ENCODE results near the gene TVP23A. TPM values are rescaled to one million over a fixed set of nuclear protein-coding genes. Genes with fewer than 3 reads are reported as not detected.

TVP23A gene
- total RNA-seq, 6 experiments from 2014 or later = 0.06 to 0.22 (median 0.13) TPM; not detected in 1

DNA sequence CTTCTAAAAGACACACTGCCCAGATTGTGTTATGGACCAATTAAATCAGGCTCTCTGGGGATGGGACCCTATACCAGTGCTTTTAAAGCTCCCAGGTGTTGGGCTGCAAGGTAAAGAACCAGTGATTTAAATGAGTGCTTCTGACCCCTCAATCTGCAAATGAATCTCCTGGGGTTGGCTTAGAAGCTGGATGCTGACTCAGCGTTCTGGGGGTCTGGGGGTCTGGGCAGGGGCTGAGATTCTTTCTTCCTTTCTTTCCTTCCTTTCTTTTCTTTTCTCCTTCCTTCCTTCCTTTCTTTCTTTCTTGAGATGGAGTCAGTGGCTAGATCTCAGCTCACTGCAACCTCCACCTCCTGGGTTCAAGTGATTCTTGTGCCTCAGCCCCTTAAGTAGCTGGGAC, 2.0 kb upstream of the TVP23A start:
- TF ChIP-seq POLR2A (IDR thresholded peaks at IDR 0.05) = no peak
- TF ChIP-seq, protein P1, sequence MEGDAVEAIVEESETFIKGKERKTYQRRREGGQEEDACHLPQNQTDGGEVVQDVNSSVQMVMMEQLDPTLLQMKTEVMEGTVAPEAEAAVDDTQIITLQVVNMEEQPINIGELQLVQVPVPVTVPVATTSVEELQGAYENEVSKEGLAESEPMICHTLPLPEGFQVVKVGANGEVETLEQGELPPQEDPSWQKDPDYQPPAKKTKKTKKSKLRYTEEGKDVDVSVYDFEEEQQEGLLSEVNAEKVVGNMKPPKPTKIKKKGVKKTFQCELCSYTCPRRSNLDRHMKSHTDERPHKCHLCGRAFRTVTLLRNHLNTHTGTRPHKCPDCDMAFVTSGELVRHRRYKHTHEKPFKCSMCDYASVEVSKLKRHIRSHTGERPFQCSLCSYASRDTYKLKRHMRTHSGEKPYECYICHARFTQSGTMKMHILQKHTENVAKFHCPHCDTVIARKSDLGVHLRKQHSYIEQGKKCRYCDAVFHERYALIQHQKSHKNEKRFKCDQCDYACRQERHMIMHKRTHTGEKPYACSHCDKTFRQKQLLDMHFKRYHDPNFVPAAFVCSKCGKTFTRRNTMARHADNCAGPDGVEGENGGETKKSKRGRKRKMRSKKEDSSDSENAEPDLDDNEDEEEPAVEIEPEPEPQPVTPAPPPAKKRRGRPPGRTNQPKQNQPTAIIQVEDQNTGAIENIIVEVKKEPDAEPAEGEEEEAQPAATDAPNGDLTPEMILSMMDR (IDR thresholded peaks at IDR 0.05) = no peak
- Histone ChIP-seq H3K9me3 (no peaks in the 10 kb centered on the region), H3K4me1 (peaks cover 0 to 16% (median 0%) of the 10 kb centered on the region in 4 donors), H3K27ac (no peak overlapping the region), H3K36me3 (no peaks in the 10 kb centered on the region), H3K27me3 (no peaks in the 10 kb centered on the region), H3K4me3 (no peak overlapping the region)
- intact Hi-C loops (cut with DNase I) = no loop called here
- no peak for DNase-seq
- 14% methylated on average over 1 of the region's 1 CpG for WGBS (ENCODE audit: insufficient coverage, low coverage, low lambda C conversion rate, missing lambda C conversion rate)
- no peak for ATAC-seq

DNA sequence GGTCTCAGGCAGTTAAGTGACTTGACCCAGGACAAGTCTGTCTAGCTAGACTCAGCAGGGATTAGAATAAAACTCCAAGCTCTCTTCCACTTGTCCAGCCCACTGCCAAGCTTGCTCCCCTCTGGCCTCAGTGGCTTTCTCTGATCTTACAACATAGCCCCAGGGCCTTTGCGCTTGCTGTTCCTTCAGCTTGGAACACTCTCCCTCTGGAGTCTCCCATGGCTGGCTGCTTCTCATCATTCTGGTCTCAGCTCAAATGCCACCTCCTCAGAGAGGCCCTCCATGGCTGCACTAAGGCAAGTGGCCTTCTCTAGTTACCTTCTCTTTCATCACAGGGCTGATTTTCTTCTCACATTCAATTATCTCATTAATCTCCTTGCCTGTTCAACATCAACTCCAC, 1.1 kb downstream of the TVP23A start:
- no peak overlapping the region for H3K4me3 ChIP-seq
- TF ChIP-seq, protein P1 (IDR thresholded peaks at IDR 0.05) = no peak
- TF ChIP-seq POLR2A (IDR thresholded peaks at IDR 0.05) = no peak
- no CpG with 5 or more reads among the region's 1 CpG for WGBS (ENCODE audit: insufficient coverage, low coverage, low lambda C conversion rate, missing lambda C conversion rate)

DNA sequence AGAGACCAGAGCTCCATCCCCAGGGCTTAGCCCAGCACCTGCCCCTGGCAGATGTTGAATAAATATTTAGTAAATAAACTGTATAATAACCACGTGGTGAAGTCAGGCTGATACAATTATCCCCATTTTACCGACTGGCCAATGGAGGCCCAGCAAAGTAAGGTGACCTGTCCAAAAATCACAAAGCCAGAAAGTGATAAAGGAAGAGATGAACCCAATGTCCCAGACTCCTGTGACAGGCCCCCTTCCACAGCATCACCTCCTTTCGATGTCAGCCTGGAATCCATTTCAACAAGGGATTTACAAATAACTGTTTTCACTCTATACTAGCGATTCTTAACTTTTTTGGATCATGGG, 5.5 kb downstream of the TVP23A start:
- Histone ChIP-seq H3K4me3 (no peak overlapping the region), H3K36me3 (no peaks in the 10 kb centered on the region), H3K27me3 (no peaks in the 10 kb centered on the region), H3K27ac (no peak overlapping the region), H3K4me1 (no peaks in the 10 kb centered on the region), H3K9me3 (no peaks in the 10 kb centered on the region)
- intact Hi-C loops (cut with DNase I) = no loop called here
- no peak for DNase-seq
- 67% methylated on average over 4 of the region's 4 CpGs for WGBS (ENCODE audit: insufficient coverage, low coverage, low lambda C conversion rate, missing lambda C conversion rate)
- no peak for ATAC-seq
- no peak for TF ChIP-seq POLR2A (IDR thresholded peaks at IDR 0.05)
- TF ChIP-seq, protein P1 (IDR thresholded peaks at IDR 0.05) = no peak

More for the DNA sequence above, 1.1 kb downstream of the TVP23A start:
- DNase-seq (peak in 1 of 3 donors; percentile 7), ATAC-seq (no peak)
- Histone ChIP-seq H3K4me1 (peaks cover 0 to 6% (median 0%) of the 10 kb centered on the region in 4 donors), H3K36me3 (no peaks in the 10 kb centered on the region), H3K27me3 (no peaks in the 10 kb centered on the region), H3K9me3 (no peaks in the 10 kb centered on the region), H3K27ac (no peak overlapping the region)
- intact Hi-C loops (cut with DNase I) = no loop called here

DNA sequence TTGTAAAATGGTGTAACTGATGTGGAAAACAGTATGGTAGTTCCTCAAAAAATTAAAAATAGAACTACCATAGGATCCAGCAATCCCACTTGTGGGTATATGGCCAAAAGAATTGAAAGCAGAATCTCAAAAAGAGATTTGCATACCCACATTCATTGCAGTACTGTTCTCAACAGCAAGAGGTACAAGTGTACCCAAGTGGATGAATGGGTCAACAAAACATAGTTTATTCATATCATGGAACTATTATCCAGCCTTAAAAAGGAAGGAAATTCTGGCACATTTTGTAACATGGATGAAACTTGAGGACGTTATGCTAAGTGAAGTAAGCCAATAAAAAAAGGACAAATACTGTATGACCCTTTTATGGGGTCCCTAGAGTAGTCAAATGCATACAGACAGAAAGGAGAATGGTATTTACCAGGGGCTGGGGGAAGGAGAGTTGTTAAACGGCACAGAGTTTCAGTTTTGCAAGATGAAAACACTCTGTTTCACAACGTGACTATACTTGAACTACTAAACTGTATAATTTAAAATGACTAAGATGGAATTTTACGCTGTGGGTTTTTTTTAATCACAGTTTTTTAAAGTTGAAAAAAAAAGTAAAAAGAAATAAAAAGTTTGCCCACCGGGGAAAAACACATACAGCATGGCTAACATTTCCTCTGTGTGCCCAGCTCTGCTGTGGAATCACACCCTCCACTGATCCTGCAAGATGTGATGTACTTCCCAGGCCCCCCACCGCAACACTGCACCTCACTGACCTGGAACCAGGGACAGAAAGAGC, 6.1 kb downstream of the TVP23A start:
- no peaks in the 10 kb centered on the region for H3K4me1 ChIP-seq
- intact Hi-C loops (cut with DNase I) = no loop called here
- TF ChIP-seq, protein P1 (IDR thresholded peaks at IDR 0.05) = no peak
- no peak for TF ChIP-seq POLR2A (IDR thresholded peaks at IDR 0.05)
- no peaks in the 10 kb centered on the region for H3K9me3 ChIP-seq
- no peaks in the 10 kb centered on the region for H3K36me3 ChIP-seq
- H3K4me3 ChIP-seq = no peak overlapping the region
- H3K27ac ChIP-seq = no peak overlapping the region
- H3K27me3 ChIP-seq = no peaks in the 10 kb centered on the region
- WGBS (ENCODE audit: insufficient coverage, low coverage, low lambda C conversion rate, missing lambda C conversion rate) = 51% methylated on average over 6 of the region's 6 CpGs
- no peak for ATAC-seq
- DNase-seq = no peak

Data from right lobe of liver (tissue), 6 donors.